NCI-H2171 treated with DMSO at 0.1 percent for 48 hours (cell line): Measurements from ENCODE around the gene PRPH2.

Experiments used
- DNase-seq: peaks from one replicate; lab custom pipeline; 2025; lab: John Stamatoyannopoulos, UW

The PRPH2 gene, protein sequence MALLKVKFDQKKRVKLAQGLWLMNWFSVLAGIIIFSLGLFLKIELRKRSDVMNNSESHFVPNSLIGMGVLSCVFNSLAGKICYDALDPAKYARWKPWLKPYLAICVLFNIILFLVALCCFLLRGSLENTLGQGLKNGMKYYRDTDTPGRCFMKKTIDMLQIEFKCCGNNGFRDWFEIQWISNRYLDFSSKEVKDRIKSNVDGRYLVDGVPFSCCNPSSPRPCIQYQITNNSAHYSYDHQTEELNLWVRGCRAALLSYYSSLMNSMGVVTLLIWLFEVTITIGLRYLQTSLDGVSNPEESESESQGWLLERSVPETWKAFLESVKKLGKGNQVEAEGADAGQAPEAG

DNA sequence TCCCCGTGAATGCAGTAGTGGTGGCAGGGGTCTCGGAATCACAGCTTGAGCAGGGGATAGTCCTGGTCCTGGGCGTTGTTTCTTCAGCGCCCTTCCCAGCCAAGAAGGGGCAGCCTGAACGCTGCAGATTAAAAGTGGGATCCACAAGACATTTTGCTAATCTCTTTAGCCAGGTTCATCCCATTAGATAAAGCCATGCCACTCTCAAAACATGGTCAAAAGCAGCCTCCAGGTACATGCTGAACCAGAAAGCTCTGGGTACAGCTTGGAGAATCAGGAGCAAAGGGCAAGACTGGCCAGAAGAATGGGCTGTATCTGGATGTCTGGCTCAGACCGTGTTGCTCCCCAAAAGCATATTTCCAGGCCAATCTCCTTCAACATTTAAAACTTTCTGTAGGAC is at the start of gene PRPH2:
PRPH2 (minus strand) TSS at position 101 of the 400 bp plus-strand sequence. CDS start 263 bp downstream, outside the sequence.
- DNase-seq: no peak

DNA sequence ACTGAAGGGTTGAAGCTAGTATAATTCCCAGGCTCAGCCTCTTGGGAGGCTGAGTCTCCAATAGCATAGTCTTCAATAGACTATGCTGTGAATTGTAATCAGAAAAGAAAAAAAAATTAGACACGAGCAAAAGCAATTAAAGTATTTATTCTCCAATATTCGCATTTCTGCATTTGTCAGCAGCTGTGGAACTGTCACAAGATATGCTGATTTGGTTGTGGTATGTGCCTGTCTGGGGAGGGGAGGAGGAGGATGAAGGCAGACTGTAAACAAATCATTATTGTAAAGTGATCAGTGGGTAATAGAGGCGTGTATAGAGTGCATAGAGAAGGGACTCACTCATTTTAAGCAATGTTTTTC is 49.3 kb upstream of the PRPH2 start:
- DNase-seq: no peak

DNA sequence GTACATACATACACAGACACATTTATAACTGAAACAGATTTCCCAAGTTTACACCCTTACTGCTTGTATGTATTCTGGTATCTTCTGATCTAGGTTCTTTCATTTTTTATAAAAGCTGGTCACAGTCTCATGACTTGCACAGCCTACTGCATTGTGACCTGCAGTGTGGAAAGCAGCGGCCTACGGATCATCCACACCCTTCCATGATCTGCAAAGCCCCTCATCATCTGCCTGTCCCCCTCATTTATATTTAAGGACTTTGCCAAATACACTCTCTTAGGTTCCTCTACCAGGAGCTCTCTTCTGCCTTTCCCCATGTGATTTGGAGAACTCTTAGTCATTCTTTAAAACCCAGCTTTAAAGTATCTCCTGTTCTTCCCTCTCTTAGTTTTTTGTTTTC is 47.4 kb upstream of the PRPH2 start:
- no peak for DNase-seq

DNA sequence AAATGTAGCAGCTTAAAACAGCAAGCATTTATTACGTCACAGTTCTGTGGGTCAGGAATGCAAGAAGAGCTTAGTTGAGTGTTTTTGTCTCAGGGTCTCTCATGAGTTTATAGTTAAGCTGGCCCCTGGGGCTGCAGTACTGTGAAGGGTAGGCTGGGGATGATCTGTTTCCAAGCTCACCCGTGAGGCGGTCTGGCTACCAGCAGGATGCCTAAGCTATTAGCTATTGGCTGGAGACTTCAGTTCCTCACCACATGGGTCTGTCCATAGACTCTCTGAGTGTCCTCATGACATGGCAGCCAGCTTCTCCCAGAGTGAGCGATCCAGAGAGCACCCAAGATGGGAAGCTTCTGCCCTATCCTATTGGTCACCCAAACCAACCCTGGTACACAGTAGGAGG is 46.7 kb upstream of the PRPH2 start:
- no peak for DNase-seq

DNA sequence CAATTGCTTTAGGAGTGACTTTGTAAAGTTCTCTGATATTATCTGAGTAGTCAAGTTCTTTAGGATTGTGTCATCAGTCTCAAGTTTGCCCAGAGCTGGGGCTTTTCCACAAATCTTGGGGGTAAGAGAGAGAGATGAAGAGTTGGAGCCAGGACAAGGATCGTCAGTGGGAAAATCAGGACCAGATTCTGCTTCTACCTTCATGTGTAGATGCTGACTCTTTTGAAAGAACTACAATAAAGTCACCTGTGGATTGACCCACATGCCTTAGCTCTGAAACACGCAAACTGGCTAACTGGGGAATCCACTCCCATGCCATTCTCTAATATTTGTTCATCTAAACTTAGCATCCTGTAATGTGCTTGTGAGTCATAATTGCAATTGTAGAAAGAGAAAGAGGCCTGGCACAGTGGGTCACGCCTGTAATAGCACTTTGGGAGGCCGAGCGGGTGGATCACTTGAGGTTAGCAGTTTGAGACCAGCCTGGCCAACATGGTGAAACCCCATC is 43.8 kb upstream of the PRPH2 start:
- no peak for DNase-seq

DNA sequence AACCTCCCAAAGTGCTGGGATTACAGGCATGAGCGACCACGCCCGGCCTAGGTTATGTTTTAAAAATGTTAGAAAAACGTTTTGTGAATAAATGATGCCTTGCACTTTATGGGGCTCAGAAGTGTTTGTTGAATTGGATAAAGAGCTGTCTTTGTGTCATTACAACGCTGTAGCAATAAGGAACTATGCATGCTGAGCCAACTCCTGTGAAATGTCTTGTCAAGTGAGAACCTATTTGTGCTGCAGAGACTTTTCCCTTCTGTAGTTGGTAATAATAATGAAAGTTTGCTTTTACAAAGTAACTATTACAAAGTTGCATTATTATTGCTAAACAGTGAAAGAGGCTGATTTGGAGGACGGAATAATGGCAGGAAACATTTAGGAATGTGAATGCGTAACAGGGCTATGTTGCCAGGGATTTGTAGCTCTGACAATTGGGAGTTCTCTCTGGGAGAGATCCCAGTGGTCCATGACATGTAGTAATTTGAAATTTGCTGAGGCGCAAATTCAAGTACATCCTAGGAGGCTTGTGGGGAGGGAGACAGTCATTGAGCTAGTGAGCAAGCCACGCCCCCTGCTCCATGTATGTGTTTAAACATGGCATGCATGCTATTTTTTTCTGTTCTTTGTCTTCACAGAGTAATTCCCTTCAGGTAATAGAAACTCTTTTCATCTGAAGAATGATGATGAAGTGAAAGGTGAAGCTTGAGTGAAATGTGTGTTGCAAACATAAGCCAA is 42.7 kb upstream of the PRPH2 start:
- DNase-seq: no peak

DNA sequence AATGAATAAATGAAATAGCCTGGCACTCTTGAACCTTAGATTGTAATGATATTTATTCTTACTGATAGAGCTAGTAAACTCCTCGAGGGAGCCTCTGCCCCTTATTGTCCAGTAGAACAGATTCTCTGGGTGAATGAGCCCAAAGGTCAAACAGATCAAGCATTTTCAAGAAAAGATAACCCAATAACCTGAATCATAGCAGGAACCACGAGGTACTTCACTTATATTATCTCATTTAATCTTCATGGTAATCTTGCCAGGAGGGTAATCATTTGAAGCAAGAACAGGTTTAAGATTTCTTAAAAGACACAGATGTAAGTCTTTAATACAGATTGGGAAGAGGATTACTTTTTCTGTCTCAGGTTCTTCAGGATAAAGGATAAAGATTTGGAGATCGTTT is 40.6 kb upstream of the PRPH2 start:
- no peak for DNase-seq

DNA sequence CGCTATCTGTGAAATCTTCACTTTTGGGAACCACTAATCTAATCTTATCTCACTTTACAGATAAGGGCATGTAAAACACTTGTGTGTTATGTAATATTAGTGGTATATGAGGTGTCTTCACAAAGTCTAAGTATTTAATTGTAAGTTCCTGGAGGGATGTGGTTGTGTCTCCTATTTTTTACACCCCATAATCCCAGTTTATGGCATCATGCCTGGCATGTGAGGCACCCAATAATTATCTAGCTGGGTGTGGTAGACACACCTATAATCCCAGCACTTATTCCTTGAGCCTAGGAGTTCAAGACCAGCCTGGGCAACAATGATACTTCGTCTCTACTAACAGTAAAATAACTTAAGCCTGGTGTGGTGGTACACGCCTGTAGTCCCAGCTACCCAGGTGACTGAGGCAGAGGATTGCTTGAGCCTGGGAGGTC is 40.0 kb upstream of the PRPH2 start:
- DNase-seq: no peak

DNA sequence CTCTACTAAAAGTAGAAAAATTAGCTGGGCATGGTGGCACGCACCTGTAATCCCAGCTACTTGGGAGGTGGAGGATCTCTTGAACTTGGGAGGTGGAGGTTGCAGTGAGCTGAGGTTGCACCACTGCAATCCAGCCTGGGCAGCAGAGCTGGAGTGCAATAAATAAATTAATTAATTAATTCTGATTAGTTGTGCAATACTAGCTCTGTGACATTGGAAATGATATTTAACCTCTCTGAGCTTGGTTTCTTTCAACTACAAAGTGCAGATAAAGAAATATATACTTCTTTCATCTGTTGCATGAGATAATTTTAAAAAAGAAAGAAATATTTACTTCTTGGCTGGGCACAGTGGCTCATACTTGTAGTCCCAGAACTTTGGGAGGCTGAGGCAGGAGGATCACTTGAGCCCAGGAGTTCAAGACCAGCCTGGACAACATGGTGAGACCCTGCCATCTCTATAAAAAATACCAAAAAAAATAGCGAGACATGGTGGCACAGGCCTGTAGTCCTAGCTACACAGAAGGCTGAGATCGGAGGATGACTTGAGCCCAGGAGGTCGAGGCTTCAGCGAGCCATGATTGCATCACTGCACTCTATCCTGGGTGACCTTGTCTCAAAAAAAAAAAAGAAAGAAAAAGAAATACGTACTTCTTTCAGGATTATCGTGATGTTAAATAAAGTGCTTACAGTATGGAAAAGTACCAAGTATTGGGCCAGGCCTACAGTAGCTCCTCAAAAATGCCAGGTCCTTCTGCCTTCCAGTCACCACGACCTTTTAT is 39.1 kb upstream of the PRPH2 start:
- no peak for DNase-seq

DNA sequence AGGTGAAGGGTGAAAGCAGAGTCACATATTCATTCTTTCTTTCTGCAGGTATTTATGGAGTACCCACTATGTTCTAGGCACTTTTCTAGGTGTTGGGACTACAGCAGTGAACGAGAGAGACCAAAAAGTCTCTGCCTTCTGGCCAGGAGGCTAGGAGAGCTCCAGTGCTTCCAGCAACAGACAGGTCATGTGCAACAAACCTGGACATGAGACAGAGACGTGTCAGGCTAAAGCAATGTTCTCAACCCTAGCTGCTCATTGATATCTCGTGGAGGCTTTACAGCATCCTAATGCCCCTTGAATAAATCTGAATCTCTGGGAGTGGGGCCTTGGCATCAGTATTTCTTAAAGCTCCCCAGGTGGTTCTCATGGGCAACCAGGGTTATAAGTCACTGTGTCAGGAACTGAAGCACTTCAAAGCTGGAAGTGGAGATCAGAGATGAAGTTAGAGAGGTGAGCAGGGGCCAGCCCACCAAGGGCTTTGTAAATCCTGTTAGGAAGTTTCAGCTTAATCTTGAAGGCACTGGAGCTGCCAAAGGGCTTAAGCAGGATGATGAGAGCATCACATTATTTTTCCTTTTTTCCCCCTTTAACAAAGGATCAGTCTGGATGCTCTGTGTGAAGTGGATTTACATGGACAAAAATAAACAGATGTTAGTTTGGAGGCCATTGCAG is 36.5 kb upstream of the PRPH2 start:
- no peak for DNase-seq

DNA sequence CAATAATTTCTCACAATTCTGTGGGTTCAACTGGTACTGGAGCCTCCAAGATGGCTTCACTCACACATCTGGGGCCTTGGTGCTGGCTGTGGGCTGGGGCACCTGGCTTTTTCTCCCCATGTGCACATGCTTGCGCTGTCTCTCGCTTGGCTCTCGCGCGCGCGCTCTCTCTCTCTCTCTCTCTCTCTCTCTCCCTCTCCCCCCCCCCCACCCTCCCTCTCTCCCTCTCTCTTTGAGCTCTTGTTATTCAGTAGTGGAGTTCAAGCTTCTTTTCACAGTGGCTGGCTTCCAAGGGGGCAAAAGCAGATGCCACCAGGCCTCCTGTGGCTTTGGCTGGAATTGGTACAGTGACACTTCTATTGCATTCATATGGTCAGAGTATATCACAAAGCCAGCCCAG is 34.3 kb upstream of the PRPH2 start:
- DNase-seq: no peak

DNA sequence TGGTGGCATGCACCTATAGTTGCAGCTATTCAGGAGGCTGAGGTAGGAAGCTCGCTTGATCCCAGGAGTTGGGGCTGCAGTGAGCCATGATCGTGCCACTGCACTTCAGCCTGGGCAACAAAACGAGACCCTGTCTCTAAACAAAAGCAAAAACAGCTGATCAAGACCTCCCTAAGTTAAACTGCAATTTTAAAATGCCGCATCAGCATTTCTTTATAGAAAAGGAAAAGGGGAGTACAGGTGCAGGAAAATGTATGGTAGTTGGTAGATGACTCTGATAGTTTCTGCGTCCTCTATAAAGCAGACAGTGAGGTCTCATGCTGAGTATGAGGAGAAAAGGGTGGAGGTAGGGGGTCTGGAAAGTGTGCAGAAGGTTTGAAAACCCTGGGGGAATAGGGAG is 32.4 kb upstream of the PRPH2 start:
- DNase-seq: no peak

DNA sequence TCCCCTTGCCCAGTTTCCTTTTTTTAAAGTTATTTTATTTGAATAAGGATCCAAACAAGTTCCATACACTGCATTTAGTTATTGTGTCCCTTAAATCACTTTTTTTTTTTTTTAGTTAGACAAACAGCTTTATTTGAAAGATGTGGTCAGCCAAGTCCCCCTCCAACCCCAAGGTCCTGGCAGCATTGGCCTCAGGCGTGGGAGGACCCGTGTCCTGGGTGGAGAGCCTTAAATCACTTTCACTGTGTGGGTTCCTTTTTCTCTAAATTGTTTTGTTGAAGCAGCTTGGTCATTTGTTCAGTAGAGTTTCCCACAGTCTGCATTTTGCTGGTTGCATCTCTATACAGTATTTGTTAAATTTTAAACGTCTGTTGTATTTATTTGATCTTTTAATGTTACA is 28.7 kb upstream of the PRPH2 start:
- no peak for DNase-seq

DNA sequence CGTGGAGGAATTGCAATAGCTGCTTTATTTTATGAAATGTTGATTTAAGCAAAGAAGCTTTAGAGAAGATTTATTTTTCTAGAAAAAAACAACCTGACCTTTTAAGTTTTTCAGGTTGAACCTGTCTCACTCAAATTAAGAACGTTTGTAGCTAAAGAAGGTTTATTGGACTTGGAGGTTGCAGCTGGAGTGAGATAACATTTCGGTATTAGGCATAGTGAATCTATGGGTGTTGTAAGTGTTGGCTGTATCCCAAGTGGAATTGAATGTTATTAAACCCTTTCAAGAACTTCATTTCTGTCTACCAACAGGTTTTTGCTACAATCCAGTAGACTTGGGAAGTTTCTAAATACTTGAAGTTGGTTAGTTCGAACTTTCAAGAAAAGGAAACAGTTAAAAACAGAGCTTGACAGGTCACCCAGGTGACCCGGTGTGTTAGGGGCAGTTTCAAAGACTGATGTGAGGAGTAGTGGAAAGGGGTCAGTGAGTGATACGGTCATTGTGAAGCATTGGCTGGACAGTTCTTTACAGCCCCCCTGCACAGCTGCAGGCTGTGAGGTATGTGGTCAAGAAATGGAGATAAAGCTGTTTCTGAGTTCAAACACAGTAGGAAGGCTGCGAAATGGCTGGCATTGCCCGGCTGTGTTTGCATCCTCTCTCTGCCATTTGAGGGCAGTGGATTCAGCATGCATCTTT is 26.0 kb upstream of the PRPH2 start:
- DNase-seq: no peak

DNA sequence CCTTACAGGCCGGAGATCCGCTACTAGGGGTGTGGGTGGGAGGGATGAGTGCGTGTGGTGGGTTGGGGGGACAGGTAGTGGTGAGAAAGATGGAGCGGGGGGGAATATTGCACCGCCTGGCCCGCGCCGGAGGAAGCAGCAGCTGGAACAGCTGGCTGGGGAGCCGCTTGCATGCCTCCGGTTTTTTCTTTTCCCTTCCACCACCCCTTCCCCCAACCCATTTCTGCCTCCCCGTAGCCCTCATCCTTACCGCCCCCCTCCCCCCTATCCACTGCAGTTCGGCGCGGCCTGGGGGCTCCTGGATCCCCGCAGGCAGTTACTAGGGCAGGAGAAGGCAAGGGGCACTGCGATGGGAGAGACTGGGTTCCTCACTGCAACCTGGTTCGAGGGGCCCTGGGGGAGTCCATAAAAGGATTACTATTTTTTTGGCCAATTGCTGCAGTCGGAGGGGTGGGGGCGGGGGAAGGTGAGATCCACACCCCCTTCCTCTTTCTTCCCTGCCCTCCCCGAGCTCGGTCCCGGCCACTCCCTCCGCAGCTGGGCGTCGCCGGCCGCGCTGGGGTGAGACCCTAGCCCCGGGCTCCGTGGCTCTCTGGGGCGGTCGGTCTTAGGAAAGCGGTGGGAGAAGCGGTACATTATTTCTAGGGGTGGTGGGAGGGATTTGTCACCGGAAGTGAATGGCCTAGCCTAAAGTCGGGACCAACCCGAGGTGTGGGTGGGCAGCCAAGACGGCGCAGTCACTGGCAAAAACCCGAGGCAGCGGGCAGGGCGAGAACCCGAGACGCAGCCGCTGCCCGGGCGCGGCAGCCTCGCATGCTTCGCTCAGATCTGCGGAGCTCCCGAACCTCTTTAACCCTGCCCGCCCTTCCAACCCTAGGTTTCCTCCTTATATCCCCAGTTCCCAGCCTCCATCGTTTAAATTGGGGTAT is 24.3 kb upstream of the PRPH2 start:
- peak; percentile 89 for DNase-seq

DNA sequence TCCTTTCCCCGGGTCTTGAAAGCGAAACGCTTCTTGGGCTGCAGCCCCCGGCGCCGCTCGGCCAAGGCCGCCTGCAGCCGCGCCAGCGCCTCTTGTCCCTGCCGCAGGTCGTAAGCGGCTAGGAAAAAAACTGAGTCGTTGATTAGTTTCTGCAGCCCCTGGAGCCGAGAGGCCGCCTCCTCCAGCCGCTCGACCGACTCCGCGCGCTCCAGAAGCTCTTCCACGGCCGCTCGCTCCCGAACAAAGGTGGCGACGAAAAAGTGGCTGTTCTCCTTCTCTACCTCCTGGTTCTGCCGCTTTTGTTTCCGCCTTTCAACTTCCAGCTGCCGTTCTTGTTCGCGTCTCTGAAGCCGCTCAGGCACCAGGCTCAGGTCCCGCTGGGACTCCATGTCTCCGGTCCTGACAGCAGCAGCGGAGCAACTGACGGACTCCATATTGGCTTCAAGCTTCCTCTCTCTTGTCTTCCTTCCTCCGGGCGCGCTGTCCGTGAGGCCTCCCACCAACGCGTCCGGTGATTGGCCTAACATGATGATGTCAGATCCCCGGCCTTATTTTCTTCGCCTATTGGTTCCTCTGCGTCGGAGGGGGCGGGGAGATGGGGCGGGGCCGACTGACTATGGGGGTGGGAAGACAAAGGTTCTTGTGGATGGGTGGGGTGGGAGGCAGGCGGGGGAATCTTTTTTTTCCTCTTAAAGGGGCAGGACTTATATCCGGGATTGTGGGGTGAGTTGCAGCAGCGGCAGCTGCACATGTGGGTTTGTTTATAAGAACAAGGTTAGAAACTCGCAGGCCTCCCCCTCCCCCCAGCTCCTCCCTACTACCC is 23.5 kb upstream of the PRPH2 start, which contains the start of gene TBCC:
TBCC (minus strand) TSS at position 464 of the 823 bp plus-strand sequence; CDS start at position 434, 30 bp downstream.
- DNase-seq: peak; percentile 98

DNA sequence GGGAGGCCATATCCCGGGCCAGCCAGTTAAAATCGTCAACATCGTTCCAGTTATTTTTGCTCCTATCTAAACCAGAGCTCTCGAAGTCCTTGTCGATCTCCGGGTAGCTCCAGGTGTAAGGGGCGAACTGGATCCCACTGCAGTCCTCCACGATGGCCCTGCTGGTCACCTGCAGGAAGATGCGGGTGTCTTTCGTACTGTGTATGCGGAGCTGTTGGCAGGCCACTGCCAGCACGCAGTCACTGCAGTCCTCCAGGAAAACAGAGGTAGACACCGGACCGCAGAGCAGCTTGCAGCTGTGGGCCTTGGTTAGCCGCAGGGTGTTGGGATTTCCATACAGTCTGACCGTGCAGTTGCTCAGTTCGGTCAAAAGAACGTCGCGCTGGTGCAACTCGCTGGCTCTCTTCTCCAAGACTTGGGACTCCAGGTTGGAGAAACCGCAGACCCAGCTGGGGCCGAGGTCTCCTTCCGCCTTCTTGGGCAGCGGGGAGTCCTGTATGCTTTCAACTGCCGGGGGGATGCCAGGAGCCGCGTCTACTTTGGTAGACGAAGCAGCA is 22.8 kb upstream of the PRPH2 start:
- peak; percentile 33 for DNase-seq

DNA sequence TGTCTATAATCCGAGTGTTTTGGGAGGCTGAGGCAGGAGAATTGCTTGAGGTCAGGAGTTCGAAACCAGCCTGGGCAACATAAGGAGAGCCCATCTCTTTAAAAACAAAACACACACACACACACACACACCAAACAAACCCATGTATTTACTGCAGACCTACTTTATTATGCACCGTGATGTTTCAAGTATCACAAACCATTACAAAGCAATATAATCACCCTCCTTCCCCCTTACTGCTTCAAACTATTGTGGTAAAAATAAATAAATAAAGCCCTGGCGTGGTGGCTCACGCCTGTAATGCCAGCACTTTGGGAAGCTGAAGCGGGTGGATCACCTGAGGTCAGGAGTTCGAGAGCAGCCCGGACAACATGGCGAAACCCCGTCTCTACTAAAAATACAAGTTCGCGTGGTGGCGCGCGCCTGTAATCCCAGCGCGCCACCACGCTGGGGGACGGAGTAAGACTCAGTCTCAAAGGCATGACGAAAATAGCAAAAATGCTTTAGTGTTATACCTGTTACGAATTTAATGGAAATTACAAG is 22.0 kb upstream of the PRPH2 start:
- DNase-seq: no peak
